Osteocyte (in vitro differentiated cells): ENCODE results near the gene P2RY12. TPM values are rescaled to one million over a fixed set of nuclear protein-coding genes. Genes with fewer than 3 reads are reported as not detected.

Source experiments
- DNase-seq: peaks from one replicate; pipeline ENCODE4 v3.0.0; 2021; ENCODE audit warnings: mixed read lengths; ENCODE audit not compliant: unreplicated experiment; ENCODE audit errors: extremely low spot score
- H3K27ac Mint-ChIP-seq: one replicate; pipeline ENCODE4 v1.8.0; 2021; ENCODE audit warnings: mild to moderate bottlenecking, mixed read lengths; ENCODE audit not compliant: unreplicated experiment
- H3K27me3 Mint-ChIP-seq: one replicate; pipeline ENCODE4 v1.8.0; 2021; ENCODE audit warnings: mixed read lengths; ENCODE audit not compliant: unreplicated experiment
- H3K36me3 Mint-ChIP-seq: one replicate; pipeline ENCODE4 v1.8.0; 2021; ENCODE audit warnings: mixed read lengths; ENCODE audit not compliant: unreplicated experiment
- H3K4me1 Mint-ChIP-seq: one replicate; pipeline ENCODE4 v1.8.0; 2021; ENCODE audit warnings: mixed read lengths; ENCODE audit not compliant: unreplicated experiment
- H3K4me3 Mint-ChIP-seq: one replicate; pipeline ENCODE4 v1.8.0; 2021; ENCODE audit warnings: mild to moderate bottlenecking, moderate library complexity, mixed read lengths; ENCODE audit not compliant: unreplicated experiment
- H3K9me3 Mint-ChIP-seq: one replicate; pipeline ENCODE4 v1.8.0; 2021; ENCODE audit warnings: mixed read lengths; ENCODE audit not compliant: unreplicated experiment
- CTCF ChIP-seq: fragments of 200-600 bp; sonication (generic); IDR thresholded peaks from 2 replicates; pipeline ENCODE4 v1.5.0; 2021; ENCODE audit warnings: antibody characterized with exemption, mild to moderate bottlenecking, moderate library complexity
- total RNA-seq: library from RNA; stranded (reverse); gene quantifications from 2 replicates; pipeline ENCODE4 v1.2.1, GENCODE V29; 2021

P2RY12 gene
- total RNA-seq, 1 donor from 2014 or later, result not detected

- no peak for DNase-seq
- Mint-ChIP-seq H3K27ac (no peak overlapping the region), H3K27me3 (no peaks in the 10 kb centered on the region), H3K4me1 (no peaks in the 10 kb centered on the region), H3K36me3 (no peaks in the 10 kb centered on the region), H3K4me3 (no peak overlapping the region), H3K9me3 (no peaks in the 10 kb centered on the region)
- TF ChIP-seq CTCF, result no peak
Observed at GRCh38 chr3:151328298-151328995, 56.1 kb downstream of the P2RY12 start.

GRCh38 chr3:151327571-151328198, 56.9 kb downstream of the P2RY12 start:
- Mint-ChIP-seq H3K4me1 (no peaks in the 10 kb centered on the region), H3K27ac (no peak overlapping the region), H3K27me3 (no peaks in the 10 kb centered on the region), H3K9me3 (no peaks in the 10 kb centered on the region), H3K4me3 (no peak overlapping the region), H3K36me3 (no peaks in the 10 kb centered on the region)
- peak; percentile 70 for TF ChIP-seq CTCF
- DNase-seq, result no peak

- Mint-ChIP-seq H3K36me3 (no peaks in the 10 kb centered on the region), H3K4me1 (peaks cover 6% of the 10 kb centered on the region), H3K27ac (no peak overlapping the region), H3K4me3 (no peak overlapping the region), H3K9me3 (no peaks in the 10 kb centered on the region), H3K27me3 (no peaks in the 10 kb centered on the region)
- no peak for TF ChIP-seq CTCF
- DNase-seq, result no peak
Observed at GRCh38 chr3:151322511-151322910, 62.0 kb downstream of the P2RY12 start.

GRCh38 chr3:151321526-151321925, 63.0 kb downstream of the P2RY12 start:
- peaks cover 6% of the 10 kb centered on the region for H3K4me1 Mint-ChIP-seq
- H3K4me3 Mint-ChIP-seq, result no peak overlapping the region
- TF ChIP-seq CTCF, result no peak
- H3K36me3 Mint-ChIP-seq, result no peaks in the 10 kb centered on the region
- no peak for DNase-seq
- no peaks in the 10 kb centered on the region for H3K9me3 Mint-ChIP-seq
- no peak overlapping the region for H3K27ac Mint-ChIP-seq
- H3K27me3 Mint-ChIP-seq, result no peaks in the 10 kb centered on the region

- Mint-ChIP-seq H3K9me3 (peaks cover 5% of the 10 kb centered on the region), H3K27ac (no peak overlapping the region), H3K36me3 (no peaks in the 10 kb centered on the region), H3K4me3 (no peak overlapping the region), H3K27me3 (no peaks in the 10 kb centered on the region), H3K4me1 (peaks cover 8% of the 10 kb centered on the region)
- no peak for DNase-seq
- TF ChIP-seq CTCF, result no peak
Observed at GRCh38 chr3:151320131-151320530, 64.4 kb downstream of the P2RY12 start.
